Upper lobe of right lung (tissue), 1 donor: ENCODE results near the gene COLEC12. TPM values are rescaled to one million over a fixed set of nuclear protein-coding genes. Genes with fewer than 3 reads are reported as not detected.

Experiments used
- ATAC-seq: fragments of 200-7000 bp; cut with Tn5 transposase; one replicate; pipeline ENCODE4 v1.9.1; 2020; ENCODE audit warnings: mild to moderate bottlenecking, moderate library complexity
- DNase-seq: peaks from one replicate; pipeline ENCODE4 v3.0.0-alpha.2; 2020
- H3K27ac ChIP-seq: fragments of 200-600 bp; one replicate; pipeline ENCODE4 v1.8.0; 2022
- H3K27me3 ChIP-seq: fragments of 200-600 bp; one replicate; pipeline ENCODE4 v1.8.0; 2022; ENCODE audit warnings: mild to moderate bottlenecking
- H3K36me3 ChIP-seq: fragments of 200-600 bp; one replicate; pipeline ENCODE4 v1.8.0; 2022
- H3K4me1 ChIP-seq: fragments of 200-600 bp; one replicate; pipeline ENCODE4 v1.8.0; 2022
- H3K4me3 ChIP-seq: fragments of 200-600 bp; one replicate; pipeline ENCODE4 v1.8.0; 2022; ENCODE audit warnings: mild to moderate bottlenecking
- H3K9me3 ChIP-seq: fragments of 200-600 bp; one replicate; pipeline ENCODE4 v1.8.0; 2022
- CTCF ChIP-seq: fragments of 200-600 bp; IDR thresholded peaks from one replicate; pipeline ENCODE4 v1.8.0; 2022; ENCODE audit warnings: antibody characterized with exemption
- intact Hi-C: fragments of 100-400 bp; cut with DNase I; formaldehyde crosslinking; loops from one replicate; pipeline ENCODE4 v1.11.0; 2022
- total RNA-seq: library from RNA; stranded (reverse); fragmentation: NEBNext Ultra II Directional; extraction: Animal tissue kit (Norgen Biotek cat#: 25700); gene quantifications from one replicate; pipeline ENCODE4 v1.2.1, GENCODE V29; 2021
- donor health status: DM: no; HTN: yes; CAD: no; lungs with severe emphysema.

COLEC12 gene
- total RNA-seq, 1 donor from 2014 or later = 55.2 TPM

DNA sequence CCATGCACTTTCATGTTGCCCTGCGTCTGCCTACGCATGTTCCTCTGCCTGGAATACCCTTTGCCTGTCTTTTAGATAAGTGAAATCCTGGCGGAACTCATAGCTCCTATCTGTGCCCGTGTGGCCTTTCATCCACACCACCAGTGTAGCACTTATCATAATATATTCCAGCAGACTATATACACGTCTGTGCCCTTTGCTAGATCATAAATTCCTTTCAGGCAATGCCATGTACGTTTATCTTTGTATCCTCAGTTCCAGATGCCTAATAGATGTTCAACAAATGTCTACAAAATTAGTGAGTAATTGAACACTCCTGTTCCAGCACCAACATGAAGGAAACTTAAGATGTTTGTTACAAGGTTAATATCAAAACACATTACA, 106.9 kb downstream of the COLEC12 start:
- Histone ChIP-seq H3K4me1 (peaks cover 5% of the 10 kb centered on the region), H3K27ac (no peak overlapping the region), H3K4me3 (no peak overlapping the region), H3K36me3 (no peaks in the 10 kb centered on the region), H3K27me3 (no peaks in the 10 kb centered on the region), H3K9me3 (no peaks in the 10 kb centered on the region)
- ATAC-seq (no peak), DNase-seq (no peak)
- no peak for TF ChIP-seq CTCF
- intact Hi-C loops = no loop called here

DNA sequence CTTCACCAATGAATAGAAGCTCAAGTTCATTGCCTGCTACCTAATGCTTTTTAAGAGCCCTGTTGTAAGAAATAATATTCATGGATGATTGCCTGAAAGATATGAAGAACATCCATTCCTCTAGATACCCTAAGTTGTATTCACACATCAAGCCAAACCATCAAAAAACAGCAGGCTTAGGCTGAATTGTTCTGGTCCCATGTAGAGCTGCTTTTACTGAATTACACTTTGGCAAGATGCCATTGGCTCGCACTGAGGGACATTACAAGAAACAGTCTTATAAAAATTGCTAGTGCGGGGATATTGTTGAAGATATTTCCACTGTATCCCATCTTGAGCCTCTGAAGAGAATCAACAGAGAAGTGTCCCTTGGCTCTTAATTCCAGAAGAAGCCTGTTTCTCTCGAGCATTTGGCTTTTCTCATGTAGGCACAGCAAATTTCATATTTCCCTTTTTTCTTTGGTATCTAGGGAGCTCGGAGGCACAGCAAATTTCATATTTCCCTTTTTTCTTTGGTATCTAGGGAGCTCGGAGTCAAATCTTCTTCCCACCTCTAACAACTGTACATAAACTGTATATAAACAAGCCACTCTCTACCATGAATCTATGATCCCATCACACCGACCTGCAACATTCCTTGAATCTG, 107.5 kb downstream of the COLEC12 start:
- H3K27me3 ChIP-seq = no peaks in the 10 kb centered on the region
- no peaks in the 10 kb centered on the region for H3K36me3 ChIP-seq
- no peak overlapping the region for H3K27ac ChIP-seq
- H3K4me3 ChIP-seq = no peak overlapping the region
- ATAC-seq (no peak), DNase-seq (no peak)
- no peak for TF ChIP-seq CTCF
- no peaks in the 10 kb centered on the region for H3K9me3 ChIP-seq
- peaks cover 5% of the 10 kb centered on the region for H3K4me1 ChIP-seq
- intact Hi-C loops = no loop called here

DNA sequence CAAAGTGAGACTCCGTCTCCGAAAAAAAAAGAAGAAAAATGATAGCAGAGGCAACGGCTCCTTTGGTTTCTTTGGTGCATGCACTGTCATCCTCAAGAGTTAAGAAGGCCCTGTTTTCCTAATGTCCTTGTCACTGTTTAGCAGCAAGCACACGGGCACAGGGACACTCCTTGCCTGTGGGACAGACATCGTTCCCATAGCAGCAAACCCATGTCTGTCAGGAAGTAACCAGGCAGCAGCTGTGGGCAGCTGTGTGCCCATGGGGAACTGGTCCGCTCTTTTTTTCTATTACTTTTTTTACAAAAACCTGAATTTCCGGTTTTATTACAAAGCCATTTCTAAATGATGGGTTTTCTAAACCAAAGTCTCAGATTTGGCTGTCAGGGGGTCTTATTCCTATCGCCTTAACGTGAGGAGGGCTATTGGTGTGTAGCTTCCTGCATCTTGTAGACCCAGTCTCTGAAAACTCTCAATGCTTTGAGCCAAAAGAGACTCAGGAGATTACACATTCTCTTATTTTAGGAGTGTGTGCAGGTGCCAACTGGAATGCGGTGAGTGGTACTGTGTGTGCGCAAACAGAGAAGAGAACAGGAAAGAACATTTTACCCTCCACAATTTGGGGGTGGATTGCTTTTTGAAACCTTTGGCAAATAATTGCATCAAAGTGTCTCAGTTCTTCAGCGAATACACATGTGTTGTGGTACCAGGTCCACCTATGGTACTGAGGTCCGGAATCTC, 109.6 kb downstream of the COLEC12 start:
- no peak overlapping the region for H3K27ac ChIP-seq
- DNase-seq = no peak

GRCh38 chr18:389658-390357, 110.7 kb downstream of the COLEC12 start:
- DNase-seq = no peak
- no peak overlapping the region for H3K4me3 ChIP-seq
- no peak for ATAC-seq
- H3K27me3 ChIP-seq = no peaks in the 10 kb centered on the region
- no peaks in the 10 kb centered on the region for H3K36me3 ChIP-seq
- no peak overlapping the region for H3K27ac ChIP-seq
- intact Hi-C loops = no loop called here
- H3K4me1 ChIP-seq = no peaks in the 10 kb centered on the region
- no peak for TF ChIP-seq CTCF
- no peaks in the 10 kb centered on the region for H3K9me3 ChIP-seq

More for the DNA sequence above, 109.6 kb downstream of the COLEC12 start:
- peak; percentile 63 for ATAC-seq
- no peaks in the 10 kb centered on the region for H3K9me3 ChIP-seq
- no peak for TF ChIP-seq CTCF
- intact Hi-C loops = no loop called here
- H3K27me3 ChIP-seq = no peaks in the 10 kb centered on the region
- H3K4me1 ChIP-seq = peaks cover 4% of the 10 kb centered on the region
- H3K36me3 ChIP-seq = no peaks in the 10 kb centered on the region
- no peak overlapping the region for H3K4me3 ChIP-seq

- no peaks in the 10 kb centered on the region for H3K4me1 ChIP-seq
- no peaks in the 10 kb centered on the region for H3K36me3 ChIP-seq
- intact Hi-C loops = no loop called here
- no peak overlapping the region for H3K27ac ChIP-seq
- no peak overlapping the region for H3K4me3 ChIP-seq
- TF ChIP-seq CTCF = no peak
- ATAC-seq = no peak
- H3K27me3 ChIP-seq = no peaks in the 10 kb centered on the region
- DNase-seq = no peak
- no peaks in the 10 kb centered on the region for H3K9me3 ChIP-seq
These were observed 112.3 kb downstream of the COLEC12 start for GRCh38 chr18:388200-388599.
